K562 (cell line): ENCODE measurements around the gene FBXO36. TPM values are rescaled to one million over a fixed set of nuclear protein-coding genes. Genes with fewer than 3 reads are reported as not detected.
"Not testable (repeated sequence)": the region's sequence is repeated elsewhere in the genome, so short reads cannot be mapped to it uniquely, and the experiment has no call there.

ENCODE experiments used
- ATAC-seq: fragments of 200-7000 bp; cut with Tn5 transposase; 3 replicates; pipeline ENCODE4 v1.9.1; 2020; ENCODE audit warnings: moderate library complexity
- BruUV-seq: library from RNA; stranded (reverse); fragments of 400-500 nt; replicated peaks from 2 replicates; lab custom pipeline; 2021; lab: Mats Ljungman, UMichigan
- CTCF ChIA-PET: fragments of 300-600 bp; formaldehyde crosslinking; extraction: SDS; loops from one replicate; lab custom pipeline; 2021; ENCODE audit warnings: low intra/inter-chr PET ratio; lab: Yijun Ruan, JAX
- POLR2A ChIA-PET: fragments of 300-600, 350-650 bp; sonication (Branson Sonifier 250); formaldehyde crosslinking; extraction: SDS; loops from one replicate; lab custom pipeline; 2021; ENCODE audit warnings: antibody characterized with exemption, inconsistent platforms; lab: Yijun Ruan, JAX
- DNase-seq, 4 experiments: peaks; one replicate each; pipeline versions ENCODE4 v3.0.0 to v3.0.0-alpha.2; 2011 to 2018; ENCODE audit warnings: low spot score in 3 of 4, mixed read lengths in 3 of 4; ENCODE audit errors: extremely low read depth in 1 of 4
- FAIRE-seq: peaks from 2 replicates; lab custom pipeline; 2011; peaks lifted over from hg19 to GRCh38; lab: Jason Lieb, UNC
- H2AFZ ChIP-seq: 2 replicates; pipeline ENCODE4 v1.6.0; 2011; ENCODE audit warnings: low read depth, low read length, control low read depth, inconsistent platforms
- H3K27ac ChIP-seq: fragments of 200-600 bp; 3 replicates; pipeline ENCODE4 v1.8.0; 2011; ENCODE audit warnings: low read depth, mild to moderate bottlenecking, control low read depth, inconsistent platforms, low read length, moderate library complexity, mixed read lengths; ENCODE audit errors: extremely low read depth
- H3K27me3 ChIP-seq, 2 experiments: fragments of 300-600 bp in 1 of 2; 2 replicates in 1 of 2; 3 replicates in 1 of 2; pipeline versions ENCODE4 v1.6.0 to v1.8.0; 2011; ENCODE audit warnings: inconsistent platforms in 2 of 2, low read length in 2 of 2, mild to moderate bottlenecking in 1 of 2, mixed read lengths in 1 of 2, moderate library complexity in 1 of 2; ENCODE audit not compliant: control insufficient read depth in 2 of 2, insufficient read depth in 2 of 2
- H3K36me3 ChIP-seq: fragments of 300-600 bp; 3 replicates; pipeline ENCODE4 v1.8.0; 2011; ENCODE audit warnings: mild to moderate bottlenecking, low read length, inconsistent platforms; ENCODE audit not compliant: control insufficient read depth, insufficient read depth
- H3K4me1 ChIP-seq, 2 experiments: fragments of 200-600 bp in 1 of 2; replicated peaks in 1 of 2; 2 replicates in 1 of 2; 3 replicates in 1 of 2; pipeline versions ENCODE4 v1.5.1 to v1.8.0; 2011; ENCODE audit warnings: inconsistent platforms in 2 of 2, low read length in 2 of 2, mild to moderate bottlenecking in 1 of 2, mixed read lengths in 1 of 2, moderate library complexity in 1 of 2; ENCODE audit not compliant: control insufficient read depth in 2 of 2, insufficient read depth in 2 of 2
- H3K4me2 ChIP-seq: 2 replicates; pipeline ENCODE4 v1.6.1; 2011; ENCODE audit warnings: low read length, control low read depth, inconsistent platforms, mixed read lengths; ENCODE audit not compliant: insufficient read depth
- H3K4me3 ChIP-seq: fragments of 200-600 bp; sonication (generic), shearing (Covaris generic); 2 replicates; pipeline ENCODE4 v1.5.1; 2016; ENCODE audit warnings: control low read depth, inconsistent platforms
- H3K79me2 ChIP-seq: fragments of 200-600 bp; 3 replicates; pipeline ENCODE4 v1.8.0; 2011; ENCODE audit warnings: low read length, inconsistent platforms; ENCODE audit not compliant: control insufficient read depth, insufficient read depth
- H3K9ac ChIP-seq, 2 experiments: 2 replicates each; pipeline versions ENCODE4 v1.6.0 to v1.6.1; 2011; ENCODE audit warnings: low read depth in 2 of 2, low read length in 2 of 2, control low read depth in 1 of 2, inconsistent platforms in 1 of 2, mild to moderate bottlenecking in 1 of 2, mixed read lengths in 1 of 2; ENCODE audit not compliant: insufficient read depth in 1 of 2
- H3K9me1 ChIP-seq: one replicate; pipeline ENCODE4 v1.6.0; 2011; ENCODE audit warnings: inconsistent platforms, mild to moderate bottlenecking, low read length, moderate library complexity; ENCODE audit not compliant: control insufficient read depth, insufficient read depth
- H3K9me3 ChIP-seq: replicated peaks from 2 replicates; pipeline ENCODE4 v1.5.1; 2011; ENCODE audit warnings: low read depth, low read length, inconsistent platforms; ENCODE audit not compliant: control insufficient read depth, insufficient read depth
- H4K20me1 ChIP-seq: replicated peaks from 2 replicates; pipeline ENCODE4 v1.6.1; 2011; ENCODE audit warnings: low read length, inconsistent platforms, mixed read lengths; ENCODE audit not compliant: control insufficient read depth, insufficient read depth
- C11orf30 ChIP-seq: fragments of 450-650 bp; IDR thresholded peaks from 2 replicates; pipeline ENCODE4 v1.6.1; 2016; ENCODE audit warnings: low read depth, mild to moderate bottlenecking
- ELF4 ChIP-seq: fragments of 450-650 bp; formaldehyde crosslinking; IDR thresholded peaks from 2 replicates; pipeline ENCODE4 v1.4.0; 2022; ENCODE audit warnings: missing genetic modification characterization
- ETV1 ChIP-seq: fragments of 450-650 bp; conservative IDR thresholded peaks from 2 replicates; pipeline ENCODE4 v1.6.1; 2016; ENCODE audit warnings: missing genetic modification characterization, control low read depth, low read depth, missing compliant biosample characterization
- GABPA ChIP-seq: fragments of 200-800 bp; sonication (Bioruptor generic); conservative IDR thresholded peaks from 2 replicates; pipeline ENCODE4 v1.6.1; 2016; ENCODE audit warnings: low read depth, missing genetic modification characterization, missing compliant biosample characterization
- NBN ChIP-seq: fragments of 450-650 bp; IDR thresholded peaks from 2 replicates; pipeline ENCODE4 v1.6.1; 2016; ENCODE audit warnings: low read depth, mild to moderate bottlenecking
- NCOR1 ChIP-seq: fragments of 450-650 bp; IDR thresholded peaks from 2 replicates; pipeline ENCODE4 v1.6.1; 2016; ENCODE audit warnings: mild to moderate bottlenecking, moderate library complexity
- NR2C1 ChIP-seq, 2 experiments: fragments of 450-650 bp; IDR thresholded peaks; 2 replicates each; pipeline ENCODE4 v1.6.1; 2017; ENCODE audit warnings: mild to moderate bottlenecking in 2 of 2, antibody characterized with exemption in 1 of 2, inconsistent platforms in 1 of 2, missing compliant biosample characterization in 1 of 2, missing genetic modification characterization in 1 of 2
- PCBP1 ChIP-seq: fragments of 200-400 bp; formaldehyde crosslinking; IDR thresholded peaks from 2 replicates; pipeline ENCODE4 v1.6.1; 2018; ENCODE audit warnings: mild to moderate bottlenecking, low read depth, low read length; ENCODE audit not compliant: poor library complexity, severe bottlenecking
- PHF8 ChIP-seq: fragments of 200-600 bp; sonication (generic); IDR thresholded peaks from 2 replicates; pipeline ENCODE4 v1.6.1; 2012; ENCODE audit warnings: mixed run types, mild to moderate bottlenecking, inconsistent platforms, low read length, moderate library complexity, borderline replicate concordance
- TFAP4 ChIP-seq: sonication (generic); formaldehyde crosslinking; IDR thresholded peaks from 2 replicates; pipeline ENCODE4 v1.8.0; 2022; ENCODE audit warnings: missing genetic modification reagents, mild to moderate bottlenecking, moderate library complexity, borderline replicate concordance
- ZNF197 ChIP-seq: fragments of 200-800 bp; sonication (Bioruptor generic); IDR thresholded peaks from 2 replicates; pipeline ENCODE4 v1.6.1; 2016; ENCODE audit warnings: low read depth, missing genetic modification characterization, missing compliant biosample characterization
- ZNF263 ChIP-seq: sonication (generic); formaldehyde crosslinking; IDR thresholded peaks from 2 replicates; pipeline ENCODE4 v1.8.0; 2022; ENCODE audit warnings: mild to moderate bottlenecking, missing genetic modification reagents, borderline replicate concordance
- ZNF311 ChIP-seq: fragments of 250-450 bp; sonication (Bioruptor Pico); IDR thresholded peaks from 2 replicates; pipeline ENCODE4 v1.4.0; 2020; ENCODE audit warnings: mild to moderate bottlenecking, moderate library complexity
- WGBS: fragments of 100-300 bp; shearing (Covaris generic); methylation state at CpG from one replicate; pipeline ENCODE4 v1.1.6; 2016; ENCODE audit warnings: low coverage, mixed read lengths; ENCODE audit not compliant: insufficient coverage; ENCODE audit errors: missing lambda C conversion rate; 5-methylcytosine and 5-hydroxymethylcytosine counted together
- in situ Hi-C: fragments of 300-500 bp; cut with MboI; formaldehyde crosslinking; loops from 4 replicates; pipeline ENCODE4 v1.15.0; 2018; ENCODE audit warnings: inconsistent platforms, mixed read lengths
- intact Hi-C: fragments of 100-400 bp; cut with micrococcal nuclease; formaldehyde crosslinking; loops from 2 replicates; pipeline ENCODE4 v1.14.2; 2022
- polyA plus RNA-seq, 8 experiments: library from polyadenylated mRNA; depleted of rRNA in 4 of 8; stranded (reverse) in 5 of 8; unstranded in 3 of 8; fragments of >200 nt; fragmentation: Nextera tagmentation in 2 of 8; fragmentation: Illumina TruSeq in 1 of 8; extraction: Ambion mirVana in 2 of 8; extraction: Trizol in 1 of 8; gene quantifications; 2 replicates each; pipeline versions ENCODE4 v1.2.1 to v1.2.3, GENCODE V29; 2011 to 2014; ENCODE audit warnings: inconsistent platforms in 1 of 8, missing spikeins in 1 of 8
- total RNA-seq, 7 experiments: library from RNA; depleted of rRNA in 6 of 7; stranded (reverse); fragments of >200 nt in 6 of 7; fragmentation: Illumina TruSeq in 2 of 7; extraction: Trizol in 2 of 7; gene quantifications; 2 replicates each; pipeline versions ENCODE4 v1.2.1 to v1.2.3, GENCODE V29; 2011 to 2021; ENCODE audit warnings: low replicate concordance in 1 of 7
- TF ChIP-seq, protein P1 (sequence below), 3 experiments: fragments of 200-800 bp in 1 of 3; sonication (Bioruptor generic) in 1 of 3; sonication (generic) in 1 of 3; formaldehyde crosslinking in 1 of 3; IDR thresholded peaks; 2 replicates each; pipeline versions ENCODE4 v1.6.1 to v1.8.0; 2016 to 2022; ENCODE audit warnings: mild to moderate bottlenecking in 2 of 3, missing compliant biosample characterization in 2 of 3, missing genetic modification characterization in 2 of 3, missing genetic modification reagents in 1 of 3

The FBXO36 gene
- total and polyA plus RNA-seq, 9 of the 15 experiments (the other 6 are each of a cell fraction or from before 2014, with no cell fraction given) = 0.40 to 0.91 (median 0.58) TPM

DNA sequence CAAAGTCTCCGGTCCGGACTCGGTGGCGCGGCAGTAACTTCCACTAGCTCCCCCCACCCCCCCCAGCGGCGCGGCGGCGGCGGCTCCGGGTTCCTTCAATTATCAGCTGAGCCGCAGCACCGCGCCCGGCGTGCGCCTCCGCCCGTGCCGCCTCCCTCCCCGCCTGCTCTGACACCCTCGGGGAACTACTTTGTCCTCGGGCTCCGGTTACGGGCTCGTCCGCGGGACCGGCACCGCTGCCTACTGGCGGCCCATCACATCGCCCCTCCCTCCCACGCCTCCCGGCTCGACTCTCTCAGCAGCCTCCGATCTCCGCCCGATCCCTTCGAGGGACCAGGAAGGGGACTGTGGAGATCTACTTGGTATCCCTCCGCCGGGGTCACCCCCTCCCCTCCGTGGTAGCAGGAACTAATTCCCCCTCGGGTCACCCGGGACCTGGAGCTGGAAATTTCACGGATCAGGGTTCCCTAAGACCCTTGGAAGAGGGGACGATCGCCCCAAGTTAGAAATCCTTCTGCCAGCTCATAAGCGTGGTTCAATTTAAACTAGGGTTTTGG, 333 bp upstream of the FBXO36 start, which contains the start of gene TRIP12 (continued):
- TF ChIP-seq PCBP1 (peak; percentile 98), TFAP4 (CRISPR knock-in tag) (peak; percentile 99), ZNF311 (CRISPR knock-in tag) (no peak), PHF8 (peak; percentile 6; the same call in 1 of the 2 replicates), NBN (peak; percentile 55; the same call in 1 of the 2 replicates), ZNF197 (no peak), GABPA (tag) (peak; percentile 90), ETV1 (tag) (peak; percentile 41; the same call in 1 of the 2 replicates), ZNF263 (CRISPR knock-in tag) (0 out of 2 replicates have a peak, but pooled peaks have one; percentile 23), C11orf30 (0 out of 2 replicates have a peak, but pooled peaks have one; percentile 14), NR2C1 (IDR thresholded peaks at IDR 0.05) (peak; percentile 98), NR2C1 (tag; IDR thresholded peaks at IDR 0.05) (peak; percentile 99), NCOR1 (peak; percentile 45; the same call in 1 of the 2 replicates), ELF4 (CRISPR knock-in tag) (peak; percentile 64; the same call in 1 of the 2 replicates)
- TF ChIP-seq, protein P1, sequence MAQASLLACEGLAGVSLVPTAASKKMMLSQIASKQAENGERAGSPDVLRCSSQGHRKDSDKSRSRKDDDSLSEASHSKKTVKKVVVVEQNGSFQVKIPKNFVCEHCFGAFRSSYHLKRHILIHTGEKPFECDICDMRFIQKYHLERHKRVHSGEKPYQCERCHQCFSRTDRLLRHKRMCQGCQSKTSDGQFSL (CRISPR knock-in tag; IDR thresholded peaks at IDR 0.05) = peak; percentile 93
- TF ChIP-seq, protein P1 (tag; IDR thresholded peaks at IDR 0.05) = peak in 1 of 2 experiments; percentile 93; a peak in 2 of 4 replicates

DNA sequence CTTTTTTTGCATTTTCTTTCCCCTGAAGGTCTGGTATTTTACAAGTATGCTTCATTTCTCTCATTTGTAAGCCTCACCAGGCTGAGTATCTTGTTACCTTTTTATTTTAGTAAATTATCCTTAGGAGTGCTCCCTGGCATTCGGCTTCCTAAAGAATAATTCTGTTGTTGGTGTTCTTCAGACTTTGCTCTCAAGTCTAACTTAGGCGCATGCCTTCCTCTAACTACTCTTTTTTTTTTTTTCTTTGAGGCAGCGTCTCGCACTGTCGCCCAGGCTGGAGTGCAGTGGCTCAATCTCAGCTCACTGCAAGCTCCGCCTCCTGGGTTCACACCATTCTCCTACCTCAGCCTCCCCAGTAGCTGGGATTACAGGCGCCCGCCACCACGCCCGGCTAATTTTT, 2.2 kb downstream of the FBXO36 start:
- H3K4me2 ChIP-seq, H3K9ac ChIP-seq, BruUV-seq, H3K9me3 ChIP-seq, FAIRE-seq, POLR2A ChIA-PET, in situ Hi-C loops, H3K27ac ChIP-seq, H2AFZ ChIP-seq, H3K27me3 ChIP-seq, ATAC-seq, DNase-seq, H3K36me3 ChIP-seq, H3K9me1 ChIP-seq, H3K4me1 ChIP-seq, H4K20me1 ChIP-seq, H3K4me3 ChIP-seq, CTCF ChIA-PET: not testable (repeated sequence)
- peaks cover 20% of the 10 kb centered on the region for H3K79me2 ChIP-seq
- intact Hi-C loops = loop anchor here (5.0 kb wide), 2 partner anchors 48 to 72 kb away; no protein-coding TSS in a partner anchor
- 87% methylated on average over 3 of the region's 10 CpGs for WGBS
